Prostate gland (tissue), 2 donors: Measurements from ENCODE around the gene LGALS9.
"Not testable (repeated sequence)": the region's sequence is repeated elsewhere in the genome, so short reads cannot be mapped to it uniquely, and the experiment has no call there.

ENCODE experiments used
- CTCF ChIP-seq, 4 experiments: fragments of 200-600 bp in 2 of 4; fragments of 450-650 bp in 2 of 4; sonication (generic) in 2 of 4; IDR thresholded peaks; 1 replicate in 3 of 4; 2 replicates in 1 of 4; pipeline ENCODE4 v1.5.1; 2016 to 2019; ENCODE audit warnings: antibody characterized with exemption in 4 of 4, mild to moderate bottlenecking in 2 of 4, moderate library complexity in 2 of 4
- POLR2A ChIP-seq: fragments of 450-650 bp; IDR thresholded peaks from one replicate; pipeline ENCODE4 v1.6.1; 2016; ENCODE audit warnings: antibody characterized with exemption, mild to moderate bottlenecking
- POLR2AphosphoS5 ChIP-seq: sonication (generic); formaldehyde crosslinking; IDR thresholded peaks from one replicate; pipeline ENCODE4 v1.6.1; 2017; ENCODE audit warnings: antibody characterized with exemption

GRCh38 chr17:27653449-27653971, 22.5 kb downstream of the LGALS9 start:
- TF ChIP-seq CTCF (IDR thresholded peaks at IDR 0.05); POLR2A; POLR2AphosphoS5: not testable (repeated sequence)
